HepG2 (cell line): ENCODE measurements around the gene MDP1. TPM values are rescaled to one million over a fixed set of nuclear protein-coding genes. Genes with fewer than 3 reads are reported as not detected.

ENCODE experiments used
- ARID5B ChIP-seq: IDR thresholded peaks from 2 replicates; pipeline ENCODE4 v1.4.0; 2020; ENCODE audit warnings: mild to moderate bottlenecking, missing genetic modification reagents
- DNMT1 ChIP-seq: sonication (generic); formaldehyde crosslinking; IDR thresholded peaks from 2 replicates; pipeline ENCODE4 v1.5.1; 2020; ENCODE audit warnings: mild to moderate bottlenecking, missing genetic modification reagents
- GATAD2A ChIP-seq: IDR thresholded peaks from 2 replicates; pipeline ENCODE4 v1.6.1; 2016
- MAFG ChIP-seq: sonication (generic); formaldehyde crosslinking; IDR thresholded peaks from 2 replicates; pipeline ENCODE4 v1.5.1; 2020; ENCODE audit warnings: mild to moderate bottlenecking, missing genetic modification reagents
- MEIS2 ChIP-seq: sonication (generic); formaldehyde crosslinking; IDR thresholded peaks from 2 replicates; pipeline ENCODE4 v1.9.0; 2021; ENCODE audit warnings: mild to moderate bottlenecking, missing genetic modification reagents
- MLLT10 ChIP-seq: sonication (generic); formaldehyde crosslinking; IDR thresholded peaks from 2 replicates; pipeline ENCODE4 v1.4.0; 2020; ENCODE audit warnings: missing genetic modification reagents
- PBX3 ChIP-seq: sonication (generic); formaldehyde crosslinking; IDR thresholded peaks from 2 replicates; pipeline ENCODE4 v1.8.1; 2023; ENCODE audit warnings: missing genetic modification reagents, inconsistent platforms, borderline replicate concordance
- SKI ChIP-seq: fragments of 450-650 bp; IDR thresholded peaks from one replicate; pipeline ENCODE4 v1.6.1; 2018; ENCODE audit warnings: mild to moderate bottlenecking; ENCODE audit not compliant: partially characterized antibody
- TCF12 ChIP-seq, 2 experiments: fragments of 450-650 bp in 1 of 2; sonication (generic) in 1 of 2; formaldehyde crosslinking in 1 of 2; IDR thresholded peaks; 2 replicates each; pipeline versions ENCODE4 v1.6.1 to v1.8.0; 2017 to 2022; ENCODE audit warnings: antibody characterized with exemption in 1 of 2, mild to moderate bottlenecking in 1 of 2, missing genetic modification reagents in 1 of 2, moderate library complexity in 1 of 2
- TFDP1 ChIP-seq: IDR thresholded peaks from 2 replicates; pipeline ENCODE4 v1.6.1; 2016; ENCODE audit warnings: missing compliant biosample characterization, missing genetic modification reagents, borderline replicate concordance
- ZNF256 ChIP-seq: sonication (generic); formaldehyde crosslinking; conservative IDR thresholded peaks from 2 replicates; pipeline ENCODE4 v1.4.0; 2020; ENCODE audit warnings: missing genetic modification reagents
- ZNF275 ChIP-seq: sonication (generic); formaldehyde crosslinking; IDR thresholded peaks from 2 replicates; pipeline ENCODE4 v1.8.0; 2022; ENCODE audit warnings: missing genetic modification reagents, mild to moderate bottlenecking, inconsistent platforms, borderline replicate concordance
- ZNF414 ChIP-seq: sonication (generic); formaldehyde crosslinking; IDR thresholded peaks from 2 replicates; pipeline ENCODE4 v1.5.0; 2020; ENCODE audit warnings: missing genetic modification reagents
- ZNF691 ChIP-seq: sonication (generic); formaldehyde crosslinking; IDR thresholded peaks from 2 replicates; pipeline ENCODE4 v1.4.0; 2020; ENCODE audit warnings: missing genetic modification reagents, low read depth, mild to moderate bottlenecking, borderline replicate concordance
- ZNF772 ChIP-seq: sonication (generic); formaldehyde crosslinking; IDR thresholded peaks from 2 replicates; pipeline ENCODE4 v1.5.0; 2020; ENCODE audit warnings: mild to moderate bottlenecking, missing genetic modification reagents
- polyA plus RNA-seq, 8 experiments: library from polyadenylated mRNA; depleted of rRNA in 3 of 8; stranded (reverse) in 7 of 8; unstranded in 1 of 8; fragments of >200 nt; fragmentation: Illumina TruSeq in 4 of 8; extraction: Trizol in 4 of 8; gene quantifications; 2 replicates each; pipeline versions ENCODE4 v1.2.1 to v1.2.3, GENCODE V29; 2011 to 2016; ENCODE audit warnings: low read depth in 4 of 8, missing spikeins in 1 of 8, mixed read lengths in 1 of 8; ENCODE audit not compliant: insufficient read depth in 1 of 8
- total RNA-seq, 5 experiments: library from RNA; depleted of rRNA; stranded (reverse); fragments of >200 nt; fragmentation: Illumina TruSeq; extraction: Trizol; gene quantifications; 2 replicates each; pipeline ENCODE4 v1.2.3, GENCODE V29; 2016; ENCODE audit warnings: low read depth in 1 of 5

Gene MDP1
- total and polyA plus RNA-seq, 2 of the 13 experiments (the other 11 are each of a cell fraction or from before 2014, with no cell fraction given) = 44.1 to 48.7 TPM

- TF ChIP-seq ZNF691 (CRISPR knock-in tag) = peak; percentile 99
- peak; percentile 95 for TF ChIP-seq ZNF275 (CRISPR knock-in tag)
- peak; percentile 93 for TF ChIP-seq SKI
- peak; percentile 96 for TF ChIP-seq MEIS2
- peak; percentile 98 for TF ChIP-seq ZNF772 (CRISPR knock-in tag)
- peak; percentile 98 for TF ChIP-seq ZNF256 (CRISPR knock-in tag)
- TF ChIP-seq ARID5B (CRISPR knock-in tag) = peak; percentile 88; the same call in 1 of the 2 replicates
- peak; percentile 95 for TF ChIP-seq TFDP1
- TF ChIP-seq GATAD2A = peak; percentile 89
- peak; percentile 80; the same call in 1 of the 2 replicates for TF ChIP-seq PBX3
- TF ChIP-seq TCF12 (IDR thresholded peaks at IDR 0.05) = no peak
- peak; percentile 72; the same call in 1 of the 2 replicates for TF ChIP-seq TCF12 (CRISPR knock-in tag; IDR thresholded peaks at IDR 0.05)
- TF ChIP-seq DNMT1 (CRISPR knock-in tag) = peak; percentile 78
- TF ChIP-seq ZNF414 (CRISPR knock-in tag) = peak; percentile 64; the same call in 1 of the 2 replicates
- TF ChIP-seq MAFG (CRISPR knock-in tag) = no peak
- no peak for TF ChIP-seq MLLT10 (CRISPR knock-in tag)
These were observed 2.7 kb downstream of the MDP1 start, which contains the start of gene CHMP4A (continued) for GRCh38 chr14:24212924-24213865.
